Hepatocyte (in vitro differentiated cells): Measurements from ENCODE around the gene FOXE3.

Experiments
- CTCF ChIP-seq: fragments of 200-600 bp; sonication (generic); IDR thresholded peaks from 2 replicates; pipeline ENCODE4 v1.5.1; 2016; ENCODE audit warnings: antibody characterized with exemption, mild to moderate bottlenecking; ENCODE audit not compliant: poor library complexity
- EZH2 ChIP-seq: fragments of 200-600 bp; sonication (generic); IDR thresholded peaks from 2 replicates; pipeline ENCODE4 v1.6.1; 2016; ENCODE audit warnings: antibody characterized with exemption, mild to moderate bottlenecking, borderline replicate concordance
- EZH2phosphoT487 ChIP-seq: fragments of 200-600 bp; sonication (generic); IDR thresholded peaks from one replicate; pipeline ENCODE4 v1.6.1; 2018; ENCODE audit warnings: antibody characterized with exemption, mild to moderate bottlenecking, low read depth, moderate library complexity; ENCODE audit not compliant: unreplicated experiment, severe bottlenecking

GRCh38 chr1:47407481-47407880 lies 8.6 kb upstream of the FOXE3 start:
- no peak for TF ChIP-seq CTCF
- no peak for TF ChIP-seq EZH2
- TF ChIP-seq EZH2phosphoT487: no peak
